Kasumi-1 (cell line): Measurements from ENCODE around the gene OVCH2.

Experiments
- DNase-seq, 2 experiments: peaks; one replicate each; lab custom pipeline; 2025; lab: John Stamatoyannopoulos, UW

OVCH2 gene

DNA sequence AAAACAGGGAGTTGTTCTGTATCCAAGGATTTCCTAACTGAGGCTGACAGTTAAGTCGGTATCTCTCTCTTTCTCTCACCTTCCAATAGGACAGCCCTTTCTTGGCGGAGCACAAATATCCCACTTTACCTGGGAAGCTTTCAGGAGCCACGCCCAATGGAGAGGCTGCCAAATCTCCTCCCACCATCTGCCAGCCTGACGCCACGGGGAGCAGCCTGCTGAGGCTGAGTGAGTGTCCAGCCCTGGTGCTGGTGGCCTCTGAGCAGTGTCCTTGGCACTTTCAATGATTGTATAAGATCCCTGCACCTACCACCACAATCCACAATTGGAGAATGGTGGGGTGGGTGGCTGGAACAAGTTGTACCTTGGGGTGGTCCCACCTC lies 66.6 kb downstream of the OVCH2 start:
- DNase-seq: no peak
